Uterus (tissue), 2 donors: ENCODE results near the gene NCBP1.

Experiments used
- POLR2A ChIP-seq, 2 donors: fragments of 450-650 bp; IDR thresholded peaks; one replicate each; pipeline ENCODE4 v1.6.1; 2016; ENCODE audit warnings: antibody characterized with exemption in 2 of 2, mild to moderate bottlenecking in 1 of 2, moderate library complexity in 1 of 2
- TF ChIP-seq, protein P1 (sequence below), 4 experiments: fragments of 200-600 bp in 2 of 4; fragments of 450-650 bp in 2 of 4; sonication (generic) in 2 of 4; IDR thresholded peaks; one replicate each; pipeline ENCODE4 v1.5.1; 2016 to 2019; ENCODE audit warnings: antibody characterized with exemption in 4 of 4, mild to moderate bottlenecking in 2 of 4, moderate library complexity in 1 of 4

DNA sequence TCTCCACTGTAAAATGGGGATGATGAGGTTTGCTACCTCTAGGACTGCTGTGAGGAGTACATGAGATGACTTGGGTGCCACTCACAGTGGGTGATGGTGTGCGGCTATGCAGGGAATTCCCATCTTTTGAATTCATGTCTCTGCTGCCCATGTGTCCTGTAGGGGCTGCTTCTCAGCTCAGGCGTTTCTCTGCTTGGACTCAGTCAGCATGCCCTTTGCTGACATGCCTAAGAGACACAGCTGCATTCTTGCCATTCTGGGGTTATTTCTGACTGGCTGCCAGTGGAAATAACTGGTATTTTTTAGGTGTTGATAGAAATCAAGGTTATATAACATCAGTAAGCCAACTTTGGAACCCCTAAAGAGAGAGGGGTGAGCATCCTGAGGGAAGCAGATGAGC, 87.8 kb downstream of the NCBP1 start:
- TF ChIP-seq, protein P1, sequence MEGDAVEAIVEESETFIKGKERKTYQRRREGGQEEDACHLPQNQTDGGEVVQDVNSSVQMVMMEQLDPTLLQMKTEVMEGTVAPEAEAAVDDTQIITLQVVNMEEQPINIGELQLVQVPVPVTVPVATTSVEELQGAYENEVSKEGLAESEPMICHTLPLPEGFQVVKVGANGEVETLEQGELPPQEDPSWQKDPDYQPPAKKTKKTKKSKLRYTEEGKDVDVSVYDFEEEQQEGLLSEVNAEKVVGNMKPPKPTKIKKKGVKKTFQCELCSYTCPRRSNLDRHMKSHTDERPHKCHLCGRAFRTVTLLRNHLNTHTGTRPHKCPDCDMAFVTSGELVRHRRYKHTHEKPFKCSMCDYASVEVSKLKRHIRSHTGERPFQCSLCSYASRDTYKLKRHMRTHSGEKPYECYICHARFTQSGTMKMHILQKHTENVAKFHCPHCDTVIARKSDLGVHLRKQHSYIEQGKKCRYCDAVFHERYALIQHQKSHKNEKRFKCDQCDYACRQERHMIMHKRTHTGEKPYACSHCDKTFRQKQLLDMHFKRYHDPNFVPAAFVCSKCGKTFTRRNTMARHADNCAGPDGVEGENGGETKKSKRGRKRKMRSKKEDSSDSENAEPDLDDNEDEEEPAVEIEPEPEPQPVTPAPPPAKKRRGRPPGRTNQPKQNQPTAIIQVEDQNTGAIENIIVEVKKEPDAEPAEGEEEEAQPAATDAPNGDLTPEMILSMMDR (IDR thresholded peaks at IDR 0.05), result no peak
- TF ChIP-seq POLR2A (IDR thresholded peaks at IDR 0.05), result no peak
